ENCODE measurements around the gene ANKRD6.

Gene ANKRD6

DNA sequence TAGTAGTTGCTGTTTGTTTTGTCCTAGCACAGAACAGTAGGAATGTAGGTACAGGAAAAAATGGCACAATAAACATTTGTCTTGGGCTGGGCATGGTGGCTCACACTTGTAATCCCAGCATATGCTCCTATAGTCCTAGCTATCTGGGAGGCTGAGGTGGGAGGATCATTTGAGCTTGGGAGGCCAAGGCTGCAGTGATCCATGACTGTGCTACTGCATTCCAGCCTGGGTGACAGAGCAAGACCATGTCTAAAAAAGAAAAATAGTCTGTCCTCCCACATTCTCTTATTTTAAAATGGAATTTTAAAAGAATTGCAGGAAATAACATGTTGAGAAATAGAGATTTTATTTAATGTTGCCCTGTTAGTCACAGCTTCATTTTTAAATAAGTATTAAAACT, 87.8 kb downstream of the ANKRD6 start:
- DNase-seq, result no peak

- no peak for DNase-seq
These were observed 89.8 kb downstream of the ANKRD6 start for GRCh38 chr6:89522778-89523177.

- DNase-seq, result no peak
These were observed 93.0 kb downstream of the ANKRD6 start for GRCh38 chr6:89525786-89526562.

- DNase-seq, result no peak
These were observed 93.6 kb downstream of the ANKRD6 start for GRCh38 chr6:89526563-89526869.

DNA sequence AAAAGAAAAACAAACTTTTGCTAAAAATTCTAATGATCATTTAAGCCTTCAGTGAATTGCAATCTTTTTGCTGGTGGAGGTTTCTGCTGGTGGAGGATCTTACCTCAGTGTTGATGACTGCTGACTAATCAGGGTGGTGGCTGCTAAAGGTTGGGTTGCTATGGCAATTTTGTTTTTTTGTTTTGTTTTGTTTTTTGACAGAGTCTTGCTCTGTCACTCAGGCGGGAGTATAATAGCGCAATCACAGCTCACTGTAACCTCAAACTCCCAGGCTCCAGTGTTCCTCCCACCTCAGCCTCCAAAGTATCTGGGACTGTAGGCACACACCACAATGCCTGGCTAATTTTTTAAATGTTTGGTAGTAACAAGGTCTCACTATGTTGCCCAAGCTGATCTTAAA, 94.7 kb downstream of the ANKRD6 start:
- DNase-seq, result no peak

DNA sequence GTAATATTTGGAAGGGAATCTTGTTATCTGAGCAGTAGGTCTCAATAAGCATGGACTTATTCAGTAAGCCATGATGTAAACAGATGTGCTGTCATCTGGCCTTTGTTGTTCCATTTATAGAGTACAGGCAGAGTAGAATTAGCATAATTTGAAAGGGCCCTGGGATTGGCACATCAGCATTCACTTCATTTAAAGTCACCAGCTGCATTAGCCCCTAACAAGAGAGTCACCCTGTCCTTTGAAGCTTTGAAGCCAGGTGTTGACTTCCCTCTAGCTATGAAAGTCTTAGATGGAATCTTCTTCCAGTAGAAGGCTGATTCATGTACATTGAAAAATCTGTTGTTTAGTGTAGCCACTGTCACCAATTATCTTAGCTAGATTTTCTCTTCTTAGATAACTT, 95.9 kb downstream of the ANKRD6 start:
- DNase-seq, result no peak

DNA sequence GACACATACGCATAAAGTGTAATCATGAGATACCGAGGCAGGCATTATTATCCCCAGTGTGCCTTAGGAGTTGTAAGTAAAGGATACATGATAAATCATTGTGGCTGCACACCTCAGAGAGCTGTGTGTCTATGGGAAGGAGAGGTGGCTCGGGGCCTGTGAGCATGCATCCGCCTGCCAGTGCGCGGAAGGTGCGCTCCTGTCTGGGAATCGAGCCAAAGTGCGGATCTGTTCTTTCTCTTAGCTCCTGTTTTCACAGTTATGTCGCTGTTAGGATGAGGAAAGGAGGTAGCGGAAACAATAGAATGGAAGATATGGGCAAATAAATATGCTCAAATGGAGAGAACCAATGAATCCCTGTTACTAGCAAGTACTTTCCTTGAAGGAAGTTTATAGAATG, 98.0 kb downstream of the ANKRD6 start:
- no peak for DNase-seq

DNA sequence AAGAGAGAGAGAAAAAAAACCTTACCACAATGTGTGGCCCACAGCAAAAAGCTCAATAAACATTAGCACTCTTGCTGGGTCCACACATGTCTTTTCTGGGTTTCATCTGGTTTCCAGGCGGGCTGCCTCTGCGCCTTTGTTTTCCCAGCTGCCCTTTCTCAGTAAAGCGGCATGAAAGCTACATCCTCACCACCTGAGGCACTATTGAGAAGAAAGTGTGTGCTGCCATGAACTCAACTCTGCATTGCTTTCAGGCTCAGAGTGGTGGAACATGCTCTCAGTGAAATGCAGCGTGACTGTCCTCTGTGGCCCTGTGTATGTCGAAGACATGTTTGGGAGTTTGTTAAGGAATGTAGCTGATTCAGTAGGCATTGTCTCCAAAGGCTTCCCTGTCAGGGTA, 103.3 kb downstream of the ANKRD6 start:
- DNase-seq, result no peak

DNA sequence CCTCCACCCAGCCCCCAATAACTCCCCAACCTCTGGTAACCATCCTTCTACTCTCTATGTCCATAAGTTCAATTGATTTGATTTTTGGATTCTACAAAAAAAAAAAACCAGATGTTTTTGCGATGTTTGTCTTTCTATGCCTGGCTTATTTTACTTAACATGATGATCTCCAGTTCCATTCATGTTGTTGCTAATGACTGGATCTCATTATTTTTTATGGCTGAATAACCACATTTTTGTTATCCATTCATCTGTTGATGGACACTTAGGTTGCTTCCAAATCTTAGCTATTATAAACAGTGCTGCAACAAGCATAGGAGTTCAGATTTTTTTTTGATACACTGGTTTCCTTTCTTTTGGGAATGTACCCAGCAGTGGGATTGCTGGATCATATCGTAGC, 106.8 kb downstream of the ANKRD6 start:
- no peak for DNase-seq

GRCh38 chr6:89542081-89542857, 109.3 kb downstream of the ANKRD6 start:
- no peak for DNase-seq

- DNase-seq, result no peak
These were observed 109.9 kb downstream of the ANKRD6 start for GRCh38 chr6:89542866-89543265.

- DNase-seq, result no peak
These were observed 114.3 kb downstream of the ANKRD6 start for GRCh38 chr6:89547281-89547680.

- DNase-seq, result no peak
These were observed 120.5 kb downstream of the ANKRD6 start for GRCh38 chr6:89553431-89553830.

- DNase-seq, result no peak
These were observed 121.2 kb downstream of the ANKRD6 start for GRCh38 chr6:89554106-89554505.

GRCh38 chr6:89555031-89555430, 122.1 kb downstream of the ANKRD6 start:
- DNase-seq, result no peak

DNA sequence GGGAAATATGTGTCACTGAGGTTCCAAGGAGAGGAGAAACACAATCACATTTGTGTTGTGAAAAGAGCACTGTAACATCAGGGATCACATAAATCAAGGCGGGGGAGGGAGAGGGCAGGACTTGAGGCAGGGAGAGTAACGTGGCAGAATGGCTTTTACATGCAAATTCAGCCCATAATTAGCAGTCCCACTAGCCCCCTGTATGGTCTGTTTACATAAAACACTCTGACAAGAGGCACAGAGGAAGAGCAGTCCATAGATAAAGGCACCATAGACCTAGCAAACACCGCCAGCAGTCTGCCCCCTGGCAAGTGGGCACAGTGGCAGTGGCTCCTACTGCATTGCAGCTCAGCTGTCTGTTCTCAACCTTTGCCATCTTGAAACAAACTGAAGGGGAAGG, 122.9 kb downstream of the ANKRD6 start:
- no peak for DNase-seq

DNA sequence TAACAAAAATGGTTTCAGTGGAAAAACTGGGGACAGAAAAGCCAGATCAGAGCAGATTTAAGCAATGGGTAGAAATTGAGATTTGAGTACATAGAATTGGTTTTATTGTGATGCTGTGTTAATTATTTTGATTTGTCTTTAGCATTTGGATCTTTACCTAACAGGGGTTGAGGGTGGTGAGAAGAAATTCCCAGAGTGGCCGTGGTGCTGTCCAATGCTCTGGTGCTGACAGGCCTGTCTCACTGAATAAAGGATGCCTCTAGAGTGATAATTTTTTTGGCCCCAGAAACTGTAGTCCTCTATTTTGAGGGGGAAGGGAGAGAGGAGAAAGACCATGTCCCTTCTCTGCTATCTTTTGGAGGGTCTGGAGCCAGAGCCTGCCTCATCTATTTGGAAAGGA, 126.5 kb downstream of the ANKRD6 start:
- DNase-seq, result no peak

GRCh38 chr6:89562093-89562973, 129.4 kb downstream of the ANKRD6 start:
- DNase-seq, result no peak

- no peak for DNase-seq
These were observed 130.9 kb downstream of the ANKRD6 start for GRCh38 chr6:89563866-89564265.

- no peak for DNase-seq
These were observed 131.9 kb downstream of the ANKRD6 start for GRCh38 chr6:89564752-89565427.

GRCh38 chr6:89566008-89566800, 133.3 kb downstream of the ANKRD6 start:
- DNase-seq, result no peak
